H1 (cell line): Measurements from ENCODE around the gene RASGRF1. TPM values are rescaled to one million over a fixed set of nuclear protein-coding genes. Genes with fewer than 3 reads are reported as not detected.

Experiments
- CTCF ChIA-PET: fragments of 300-600 bp; sonication (Branson Sonifier 250); formaldehyde crosslinking; loops from one replicate; lab custom pipeline; 2021; ENCODE audit not compliant: partially characterized antibody; lab: Charles Lee
- POLR2A ChIA-PET: fragments of 300-600 bp; sonication (Branson Sonifier 250); formaldehyde crosslinking; loops from one replicate; lab custom pipeline; 2021; ENCODE audit warnings: inconsistent platforms; ENCODE audit not compliant: partially characterized antibody; lab: Charles Lee
- DNase-seq, 2 experiments: peaks; one replicate each; pipeline versions ENCODE4 v3.0.0 to v3.0.0-alpha.2; 2010 to 2022; ENCODE audit warnings: low spot score in 2 of 2, low read depth in 1 of 2, mixed read lengths in 1 of 2
- FAIRE-seq: peaks from 2 replicates; lab custom pipeline; 2011; peaks lifted over from hg19 to GRCh38; lab: Jason Lieb, UNC
- H2AFZ ChIP-seq: 2 replicates; pipeline ENCODE4 v1.8.1; 2012; ENCODE audit warnings: low read length, inconsistent platforms
- H2AK5ac ChIP-seq: 2 replicates; pipeline ENCODE4 v1.6.1; 2013; ENCODE audit warnings: low read depth, low read length
- H2BK120ac ChIP-seq: replicated peaks from 2 replicates; pipeline ENCODE3; 2013; ENCODE audit warnings: low read depth, low read length, inconsistent platforms
- H2BK12ac ChIP-seq: 2 replicates; pipeline ENCODE4 v1.6.1; 2013; ENCODE audit warnings: low read depth, low read length
- H2BK15ac ChIP-seq: 2 replicates; pipeline ENCODE4 v1.6.1; 2013; ENCODE audit warnings: low read length
- H2BK20ac ChIP-seq: 2 replicates; pipeline ENCODE4 v1.6.1; 2013; ENCODE audit warnings: low read length
- H2BK5ac ChIP-seq: 2 replicates; pipeline ENCODE4 v1.6.1; 2013; ENCODE audit warnings: low read depth, low read length
- H3K14ac ChIP-seq: 2 replicates; pipeline ENCODE4 v1.6.1; 2013; ENCODE audit warnings: inconsistent platforms; ENCODE audit not compliant: insufficient read length
- H3K18ac ChIP-seq: 2 replicates; pipeline ENCODE4 v1.6.1; 2013; ENCODE audit warnings: low read length; ENCODE audit errors: extremely low read depth
- H3K23ac ChIP-seq: 2 replicates; pipeline ENCODE4 v1.6.1; 2013; ENCODE audit warnings: inconsistent platforms; ENCODE audit not compliant: insufficient read length
- H3K23me2 ChIP-seq: 2 replicates; pipeline ENCODE4 v1.6.1; 2013; ENCODE audit warnings: low read depth, low read length
- H3K27ac ChIP-seq: 2 replicates; pipeline ENCODE4 v1.6.1; 2011; ENCODE audit warnings: low read depth, low read length, inconsistent platforms
- H3K27me3 ChIP-seq, 4 experiments: replicated peaks in 1 of 4; 1 replicate in 1 of 4; 2 replicates in 3 of 4; pipeline versions ENCODE4 v1.6.1 to v1.8.1; 2011 to 2013; ENCODE audit warnings: low read length in 3 of 4, mild to moderate bottlenecking in 3 of 4, inconsistent platforms in 2 of 4, mixed read lengths in 2 of 4, moderate library complexity in 1 of 4; ENCODE audit not compliant: control insufficient read depth in 3 of 4, insufficient read depth in 3 of 4; ENCODE audit errors: extremely low read depth in 1 of 4
- H3K36me3 ChIP-seq, 4 experiments: 2 replicates each; pipeline versions ENCODE4 v1.6.1 to v1.8.1; 2011 to 2013; ENCODE audit warnings: mild to moderate bottlenecking in 4 of 4, low read length in 3 of 4, moderate library complexity in 2 of 4, control low read depth in 1 of 4, inconsistent platforms in 1 of 4; ENCODE audit not compliant: insufficient read depth in 4 of 4, control insufficient read depth in 2 of 4
- H3K4ac ChIP-seq: replicated peaks from 2 replicates; pipeline ENCODE3; 2013; ENCODE audit warnings: low read length, low read depth, mixed read lengths, inconsistent platforms; ENCODE audit not compliant: insufficient read length
- H3K4me1 ChIP-seq, 4 experiments: replicated peaks in 1 of 4; 1 replicate in 1 of 4; 2 replicates in 3 of 4; pipeline versions ENCODE4 v1.6.1 to v1.8.1; 2011 to 2013; ENCODE audit warnings: low read length in 3 of 4, inconsistent platforms in 2 of 4, mixed read lengths in 1 of 4; ENCODE audit not compliant: insufficient read depth in 4 of 4, control insufficient read depth in 3 of 4
- H3K4me2 ChIP-seq, 2 experiments: 2 replicates each; pipeline versions ENCODE4 v1.6.1 to v1.8.1; 2011 to 2013; ENCODE audit warnings: low read depth in 2 of 2, low read length in 2 of 2, control low read depth in 1 of 2, inconsistent platforms in 1 of 2, mild to moderate bottlenecking in 1 of 2; ENCODE audit not compliant: insufficient read depth in 1 of 2
- H3K4me3 ChIP-seq, 4 experiments: fragments of 200-600, 300-600 bp in 1 of 4; sonication (generic), shearing (Covaris generic), sonication (Bioruptor Twin) in 1 of 4; 2 replicates each; pipeline versions ENCODE4 v1.5.1 to v1.8.1; 2011 to 2016; ENCODE audit warnings: low read length in 4 of 4, low read depth in 3 of 4, control low read depth in 2 of 4, inconsistent platforms in 2 of 4, mild to moderate bottlenecking in 2 of 4, mixed read lengths in 1 of 4, moderate library complexity in 1 of 4; ENCODE audit not compliant: insufficient read depth in 2 of 4; ENCODE audit errors: extremely low read depth in 1 of 4
- H3K56ac ChIP-seq: replicated peaks from 2 replicates; pipeline ENCODE3; 2013; ENCODE audit warnings: low read depth, mild to moderate bottlenecking, mixed read lengths, low read length, inconsistent platforms; ENCODE audit not compliant: insufficient read length
- H3K79me1 ChIP-seq: 2 replicates; pipeline ENCODE4 v1.6.1; 2013; ENCODE audit warnings: low read depth, low read length, control low read depth
- H3K79me2 ChIP-seq, 2 experiments: 2 replicates each; pipeline versions ENCODE4 v1.6.1 to v1.8.1; 2012 to 2013; ENCODE audit warnings: low read length in 2 of 2, mild to moderate bottlenecking in 2 of 2, inconsistent platforms in 1 of 2; ENCODE audit not compliant: insufficient read depth in 2 of 2, control insufficient read depth in 1 of 2
- H3K9ac ChIP-seq, 4 experiments: replicated peaks in 1 of 4; 1 replicate in 1 of 4; 2 replicates in 3 of 4; pipeline versions ENCODE4 v1.6.1 to v1.8.1; 2011 to 2013; ENCODE audit warnings: low read depth in 3 of 4, low read length in 3 of 4, control low read depth in 2 of 4, mild to moderate bottlenecking in 2 of 4, moderate library complexity in 2 of 4, inconsistent platforms in 1 of 4; ENCODE audit errors: extremely low read depth in 1 of 4
- H3K9me3 ChIP-seq, 2 experiments: 2 replicates each; pipeline versions ENCODE4 v1.6.1 to v1.8.1; 2012 to 2013; ENCODE audit warnings: mild to moderate bottlenecking in 2 of 2, moderate library complexity in 2 of 2, control low read depth in 1 of 2, inconsistent platforms in 1 of 2, low read depth in 1 of 2, low read length in 1 of 2, mixed read lengths in 1 of 2; ENCODE audit not compliant: insufficient read depth in 2 of 2
- H4K20me1 ChIP-seq, 2 experiments: replicated peaks in 1 of 2; 2 replicates each; pipeline versions ENCODE3 to v1.8.1; 2011 to 2013; ENCODE audit warnings: inconsistent platforms in 2 of 2, low read length in 2 of 2, mild to moderate bottlenecking in 1 of 2; ENCODE audit not compliant: insufficient read depth in 2 of 2, control insufficient read depth in 1 of 2
- H4K5ac ChIP-seq: 2 replicates; pipeline ENCODE4 v1.6.1; 2013; ENCODE audit warnings: low read length, low read depth, mixed read lengths, inconsistent platforms; ENCODE audit not compliant: insufficient read length
- H4K8ac ChIP-seq: 2 replicates; pipeline ENCODE4 v1.8.0; 2013; ENCODE audit warnings: mild to moderate bottlenecking, moderate library complexity, low read length, inconsistent platforms; ENCODE audit not compliant: insufficient read depth; ENCODE audit errors: extremely low read depth
- H4K91ac ChIP-seq: replicated peaks from 2 replicates; pipeline ENCODE3; 2013; ENCODE audit warnings: low read length, mixed read lengths, inconsistent platforms; ENCODE audit not compliant: insufficient read length
- POU5F1 ChIP-seq: IDR thresholded peaks from 2 replicates; pipeline ENCODE4 v1.6.1; 2011; ENCODE audit warnings: low read depth, mild to moderate bottlenecking, low read length, moderate library complexity
- USF2 ChIP-seq: IDR thresholded peaks from 2 replicates; pipeline ENCODE4 v1.6.1; 2011; ENCODE audit warnings: low read length, improper control_type of control experiment
- WGBS, 2 experiments: shearing (Covaris generic) in 1 of 2; methylation state at CpG; one replicate each; pipeline versions ENCODE4 v1.1.6 to v1.1.7; 2013 to 2015; ENCODE audit warnings: low lambda C conversion rate in 2 of 2, mixed read lengths in 2 of 2, inconsistent platforms in 1 of 2, low coverage in 1 of 2, missing lambda C conversion rate in 1 of 2; ENCODE audit not compliant: insufficient replicate concordance in 2 of 2, insufficient coverage in 1 of 2, insufficient read length in 1 of 2; ENCODE audit errors: extremely low coverage in 1 of 2, missing lambda C conversion rate in 1 of 2; 5-methylcytosine and 5-hydroxymethylcytosine counted together
- polyA plus RNA-seq, 7 experiments: library from polyadenylated mRNA; depleted of rRNA in 3 of 7; stranded (reverse) in 5 of 7; unstranded in 2 of 7; fragments of >200 nt in 5 of 7; fragments of 200-250 nt in 2 of 7; gene quantifications; 1 replicate in 5 of 7; 2 replicates in 1 of 7; 4 replicates in 1 of 7; pipeline versions ENCODE4 v1.2.1 to v1.2.3, GENCODE V29; 2011 to 2013; ENCODE audit warnings: missing spikeins in 2 of 7, mixed read lengths in 2 of 7
- total RNA-seq: library from RNA; stranded (reverse); fragmentation: NEBNext Ultra II Directional; extraction: Animal tissue kit (Norgen Biotek cat#: 25700); gene quantifications from 2 replicates; pipeline ENCODE4 v1.2.1, GENCODE V29; 2021

RASGRF1 gene
- total and polyA plus RNA-seq, 2 of the 8 experiments (the other 6 are each of a cell fraction or from before 2014, with no cell fraction given), result 0.42 to 0.67 TPM

GRCh38 chr15:79051029-79051428, 39.6 kb downstream of the RASGRF1 start:
- no peak overlapping the region for H3K4me3 ChIP-seq
- H3K27me3 ChIP-seq, result peaks cover 0 to 7% (median 2%) of the 10 kb centered on the region in 4 experiments; a peak in 3 of 7 replicates
- ChIA-PET POLR2A (no interaction called here), CTCF (interaction anchor here (1.0 to 22.1 kb wide), 3 partner anchors 16 to 136 kb away, joined by 5 to 236 read pairs (median 15); no protein-coding TSS in a partner anchor)
- no peak for FAIRE-seq
- no peak overlapping the region for H3K27ac ChIP-seq
- H3K4me1 ChIP-seq, result no peaks in the 10 kb centered on the region; a peak in 1 of 7 replicates
- no peak overlapping the region for H2BK15ac ChIP-seq
- no peak overlapping the region for H2AFZ ChIP-seq
- no peak overlapping the region for H2BK120ac ChIP-seq
- H3K79me1 ChIP-seq, result no peaks in the 10 kb centered on the region
- no peak overlapping the region for H2BK5ac ChIP-seq
- no peak overlapping the region for H3K9ac ChIP-seq
- H3K23ac ChIP-seq, result no peak overlapping the region
- no peak overlapping the region for H2AK5ac ChIP-seq
- no peak overlapping the region for H3K18ac ChIP-seq
- H2BK20ac ChIP-seq, result no peak overlapping the region
- H4K20me1 ChIP-seq, result no peaks in the 10 kb centered on the region
- no peak overlapping the region for H3K14ac ChIP-seq
- no peaks in the 10 kb centered on the region for H3K23me2 ChIP-seq
- no peaks in the 10 kb centered on the region for H3K79me2 ChIP-seq
- H3K4ac ChIP-seq, result no peak overlapping the region
- DNase-seq, result no peak
- 92% methylated on average over 6 of the region's 6 CpGs; no CpG with 5 or more reads in 1 of the 2 experiments for WGBS, 2 experiments
- no peak overlapping the region for H3K56ac ChIP-seq
- H3K36me3 ChIP-seq, result no peaks in the 10 kb centered on the region
- no peaks in the 10 kb centered on the region for H3K9me3 ChIP-seq
- H4K91ac ChIP-seq, result no peak overlapping the region
- no peak overlapping the region for H2BK12ac ChIP-seq
- no peak overlapping the region for H3K4me2 ChIP-seq
- H4K8ac ChIP-seq, result no peak overlapping the region
- no peak overlapping the region for H4K5ac ChIP-seq
- no peak for TF ChIP-seq USF2
- no peak for TF ChIP-seq POU5F1
